Measurements from ENCODE around the gene UBR1.
"Not testable (repeated sequence)": the region's sequence is repeated elsewhere in the genome, so short reads cannot be mapped to it uniquely, and the experiment has no call there.

The UBR1 gene

GRCh38 chr15:43048935-43049334, 56.9 kb downstream of the UBR1 start:
- no peak for FAIRE-seq

- no peak for FAIRE-seq
Measured at GRCh38 chr15:43046484-43046883, 59.4 kb downstream of the UBR1 start.

DNA sequence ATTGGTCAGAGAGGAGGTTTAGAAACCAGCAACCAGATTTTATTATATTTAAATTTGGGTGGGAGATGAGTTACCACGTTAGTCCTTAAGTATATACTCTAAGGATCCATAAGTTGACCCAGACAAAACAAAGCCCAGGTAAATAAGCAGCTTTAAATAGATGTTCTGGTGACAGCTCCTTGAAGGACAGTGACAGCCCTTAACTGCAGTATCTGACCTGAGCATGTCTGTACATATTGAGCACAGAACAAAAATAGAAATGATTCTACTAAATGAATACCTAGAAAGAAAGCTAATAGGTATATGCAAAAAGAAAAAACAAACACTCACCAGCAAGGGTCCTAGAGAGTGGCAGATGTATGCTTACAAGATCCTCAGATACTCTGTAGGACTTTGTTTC, 63.0 kb downstream of the UBR1 start:
- no peak for FAIRE-seq

GRCh38 chr15:43041085-43041484, 64.8 kb downstream of the UBR1 start:
- not testable (repeated sequence) for FAIRE-seq

DNA sequence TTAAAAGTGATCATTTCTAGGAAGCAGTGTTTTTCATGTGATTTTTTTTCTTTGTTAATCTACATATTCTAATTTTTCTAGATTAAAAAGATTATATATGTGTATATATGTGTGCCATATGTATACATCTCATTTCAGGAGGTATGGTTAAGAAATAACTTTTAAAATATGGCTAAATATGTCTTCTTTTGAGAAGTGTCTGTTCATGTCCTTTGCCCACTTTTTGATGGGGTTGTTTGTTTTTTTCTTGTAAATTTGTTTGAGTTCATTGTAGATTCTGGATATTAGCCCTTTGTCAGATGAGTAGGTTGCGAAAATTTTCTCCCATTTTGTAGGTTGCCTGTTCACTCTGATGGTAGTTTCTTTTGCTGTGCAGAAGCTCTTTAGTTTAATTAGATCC, 70.6 kb downstream of the UBR1 start:
- not testable (repeated sequence) for FAIRE-seq

DNA sequence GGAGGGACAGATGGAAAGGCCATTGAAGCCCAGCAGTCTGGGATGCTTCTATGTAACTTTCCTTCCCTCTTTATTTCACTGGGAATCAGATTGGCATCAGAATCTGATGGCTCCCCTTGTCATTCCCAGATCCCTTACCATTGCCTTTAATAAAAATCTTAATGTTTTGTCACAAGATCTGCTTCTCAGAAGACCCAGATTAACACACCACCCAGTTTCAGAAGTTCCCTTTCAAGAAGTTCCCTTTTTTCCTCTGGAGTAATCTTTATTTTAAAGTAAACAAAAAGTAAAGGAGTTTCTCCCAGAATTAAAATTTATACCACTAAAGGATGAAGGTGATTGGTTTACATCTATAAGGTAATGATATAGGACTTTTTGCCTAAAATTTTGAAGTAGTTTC, 76.4 kb downstream of the UBR1 start:
- no peak for FAIRE-seq

GRCh38 chr15:43025150-43025549, 80.7 kb downstream of the UBR1 start:
- FAIRE-seq: no peak

GRCh38 chr15:43014671-43015070, 91.2 kb downstream of the UBR1 start:
- FAIRE-seq: not testable (repeated sequence)

GRCh38 chr15:43009206-43009605, 96.6 kb downstream of the UBR1 start:
- no peak for FAIRE-seq

GRCh38 chr15:43008150-43008549, 97.7 kb downstream of the UBR1 start:
- no peak for FAIRE-seq

DNA sequence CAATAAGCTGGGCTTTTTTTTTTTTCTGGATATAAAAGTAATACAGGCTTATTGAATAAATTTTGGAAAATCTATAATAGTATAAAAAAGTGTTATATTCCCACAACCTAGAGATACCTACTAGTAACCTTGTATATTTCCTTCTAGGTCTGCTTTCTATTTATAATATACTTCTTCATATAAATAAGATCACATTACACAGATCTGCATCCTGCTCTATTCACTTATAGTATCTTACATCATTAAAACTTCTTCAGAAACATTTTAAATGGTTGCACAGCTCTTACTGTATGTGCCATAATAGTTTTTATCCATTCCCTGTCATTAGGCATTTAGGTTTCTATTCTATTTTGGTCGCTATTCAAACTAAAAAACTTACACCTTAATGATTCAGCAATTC, 98.3 kb downstream of the UBR1 start:
- no peak for FAIRE-seq

DNA sequence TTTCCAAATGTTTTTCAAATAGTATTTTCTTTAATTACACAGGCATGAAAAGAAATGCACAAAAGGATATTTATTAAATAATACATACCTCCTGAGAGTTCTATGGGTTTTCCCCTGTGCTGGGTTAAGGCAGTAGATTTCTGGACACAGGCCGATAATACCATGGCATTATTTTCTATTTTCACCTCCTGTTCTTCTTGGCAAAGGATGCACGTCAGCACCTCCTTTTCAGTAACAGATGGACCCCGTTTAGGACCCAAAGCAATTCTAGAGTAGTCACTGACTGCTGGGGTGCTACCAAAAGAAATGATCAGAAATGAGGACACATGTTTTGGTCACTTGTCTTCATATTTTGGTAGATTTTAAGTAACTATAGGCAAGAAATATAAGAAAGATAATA, 98.8 kb downstream of the UBR1 start:
- no peak for FAIRE-seq

DNA sequence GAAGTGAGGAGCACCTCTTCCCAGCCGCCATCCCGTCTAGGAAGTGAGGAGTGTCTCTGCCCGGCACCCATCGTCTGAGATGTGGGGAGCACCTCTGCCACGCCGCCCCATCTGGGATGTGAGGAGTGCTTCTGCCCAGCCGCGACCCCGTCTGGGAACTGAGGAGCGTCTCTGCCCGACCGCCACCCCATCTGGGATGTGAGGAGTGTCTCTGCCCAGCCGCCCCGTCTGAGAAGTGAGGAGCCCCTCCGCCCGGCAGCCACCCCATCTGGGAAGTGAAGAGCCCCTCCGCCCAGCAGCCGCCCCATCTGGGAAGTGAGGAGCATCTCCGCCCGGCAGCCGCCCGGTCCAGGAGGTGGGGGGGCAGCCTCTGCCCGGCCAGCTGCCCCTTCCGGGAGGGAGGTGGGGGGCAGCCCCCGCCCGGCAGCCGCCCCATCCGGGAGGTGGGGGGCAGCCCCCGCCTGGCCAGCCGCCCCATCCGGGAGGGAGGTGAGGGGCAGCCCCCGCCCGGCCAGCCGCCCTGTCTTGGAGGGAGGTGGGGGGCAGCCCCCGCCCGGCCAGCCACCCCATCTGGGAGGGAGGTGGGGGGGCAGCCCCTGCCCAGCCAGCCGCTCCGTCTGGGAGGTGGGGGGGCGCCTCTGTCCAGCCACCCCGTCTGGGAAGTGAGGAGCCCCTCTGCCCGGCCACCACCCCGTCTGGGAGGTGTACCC, 100.8 kb downstream of the UBR1 start:
- not testable (repeated sequence) for FAIRE-seq

- FAIRE-seq: no peak
Measured at GRCh38 chr15:42999201-42999779, 106.5 kb downstream of the UBR1 start.

DNA sequence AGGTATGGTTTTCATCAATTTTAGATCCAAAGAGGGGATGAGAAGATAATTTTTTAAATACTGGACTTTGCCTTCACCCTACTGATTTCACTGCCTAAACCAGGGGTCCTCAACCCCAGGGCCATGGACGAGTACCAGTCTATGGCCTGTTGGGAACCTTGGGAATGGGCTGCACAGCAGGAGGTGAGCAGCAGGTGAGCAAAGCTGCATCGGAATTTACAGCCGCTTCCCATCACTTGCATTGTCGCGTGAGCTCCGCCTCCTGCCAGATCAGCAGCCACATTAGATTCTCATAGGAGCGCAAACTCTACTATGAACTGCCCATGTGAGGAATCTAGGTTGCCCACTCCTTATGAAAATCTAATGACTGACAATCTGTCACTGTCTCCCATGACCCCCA, 109.0 kb downstream of the UBR1 start:
- no peak for FAIRE-seq

DNA sequence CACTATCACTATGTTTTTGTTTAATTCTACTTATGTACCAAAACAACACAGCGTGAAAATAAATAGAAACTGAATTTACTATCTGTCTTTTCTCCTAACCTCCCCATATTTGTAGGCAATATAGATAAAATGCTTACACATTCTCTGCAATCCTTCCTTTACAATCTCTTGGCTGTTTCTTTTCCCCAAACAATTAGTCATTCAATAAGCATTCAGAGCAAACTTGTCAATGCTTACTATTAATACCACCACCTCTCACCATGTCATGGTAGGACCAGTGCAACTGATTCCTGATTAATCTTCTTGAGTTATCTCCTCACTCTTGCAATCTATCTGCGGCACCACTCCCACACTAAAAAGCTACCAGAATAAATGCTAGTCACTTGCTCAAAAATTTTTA, 111.3 kb downstream of the UBR1 start:
- FAIRE-seq: no peak

- FAIRE-seq: no peak
Measured at GRCh38 chr15:42992626-42993025, 113.2 kb downstream of the UBR1 start.

- FAIRE-seq: no peak
Measured at GRCh38 chr15:42986693-42987342, 119.0 kb downstream of the UBR1 start.

DNA sequence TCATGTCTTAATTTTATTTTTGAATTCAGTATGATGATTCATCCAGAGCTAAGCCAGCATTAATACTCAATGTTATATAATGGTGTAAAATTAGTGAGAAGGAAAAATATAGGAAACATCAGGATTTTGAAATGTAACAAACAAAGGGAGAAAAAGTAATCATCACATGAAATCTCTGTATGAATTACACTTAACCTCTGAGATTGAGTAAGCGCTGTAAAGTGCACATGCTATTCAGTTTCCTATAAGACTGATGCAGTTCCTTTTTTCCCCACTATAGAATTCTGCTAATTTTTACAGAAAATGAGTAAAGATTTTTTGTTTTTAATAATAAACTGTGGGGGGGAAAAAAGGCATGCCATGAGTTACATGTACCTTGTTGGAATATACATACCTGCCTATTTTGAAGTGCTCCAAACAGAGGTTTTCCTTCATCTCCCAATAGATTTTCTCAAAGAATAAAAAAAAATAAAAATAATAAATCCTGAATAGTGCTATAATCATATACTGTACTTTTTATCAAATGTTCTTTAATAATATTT, 121.3 kb downstream of the UBR1 start:
- FAIRE-seq: no peak

DNA sequence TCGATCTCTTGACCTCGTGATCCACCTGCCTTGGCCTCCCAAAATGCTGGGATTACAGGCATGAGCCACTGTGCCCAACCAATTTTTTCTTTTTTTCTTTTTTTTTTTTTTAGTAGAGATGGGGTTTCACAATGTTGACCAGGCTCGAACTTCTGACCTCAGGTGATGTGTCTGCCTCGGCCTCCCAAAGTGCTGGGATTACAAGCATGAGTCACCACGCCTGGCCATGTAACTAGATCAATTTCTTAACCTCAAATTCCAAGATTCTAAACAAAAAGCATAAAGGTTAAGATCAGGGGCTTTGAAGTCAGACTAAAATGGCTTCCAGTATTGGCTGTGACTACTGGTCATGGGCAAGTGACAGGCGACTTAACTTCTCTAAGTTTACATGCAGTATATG, 126.7 kb downstream of the UBR1 start:
- FAIRE-seq: not testable (repeated sequence)

DNA sequence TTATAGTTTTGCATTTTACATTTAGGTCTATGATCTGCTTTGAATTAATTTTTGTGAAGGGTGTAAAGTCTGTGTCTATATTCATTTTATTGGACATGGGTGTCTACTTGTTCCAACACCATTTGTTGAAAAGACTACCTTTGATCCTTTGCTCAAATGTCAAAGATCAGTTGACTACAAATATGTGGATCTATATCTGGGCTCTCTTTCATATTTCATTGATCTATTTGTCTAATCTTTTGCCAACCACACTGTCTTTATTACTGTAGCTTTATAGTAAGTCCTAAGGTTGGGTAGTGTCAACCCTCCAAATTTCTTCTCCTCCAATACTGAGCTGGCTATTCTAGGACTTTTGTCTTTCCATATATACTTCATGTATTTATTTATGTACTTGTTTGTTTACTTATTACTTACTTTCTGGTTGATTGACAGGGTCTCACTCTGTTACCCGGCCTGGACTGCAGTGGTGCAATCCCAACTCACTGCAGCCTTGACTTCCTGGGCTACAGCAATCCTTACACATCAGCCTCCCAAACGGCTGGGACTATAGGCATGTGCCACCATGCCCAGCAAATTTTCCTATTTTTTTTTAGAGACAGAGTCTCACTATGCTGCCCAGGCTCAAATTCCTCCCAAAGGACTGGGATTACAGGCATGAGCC, 131.5 kb downstream of the UBR1 start:
- FAIRE-seq: no peak

GRCh38 chr15:42973114-42973513, 132.7 kb downstream of the UBR1 start:
- FAIRE-seq: no peak

DNA sequence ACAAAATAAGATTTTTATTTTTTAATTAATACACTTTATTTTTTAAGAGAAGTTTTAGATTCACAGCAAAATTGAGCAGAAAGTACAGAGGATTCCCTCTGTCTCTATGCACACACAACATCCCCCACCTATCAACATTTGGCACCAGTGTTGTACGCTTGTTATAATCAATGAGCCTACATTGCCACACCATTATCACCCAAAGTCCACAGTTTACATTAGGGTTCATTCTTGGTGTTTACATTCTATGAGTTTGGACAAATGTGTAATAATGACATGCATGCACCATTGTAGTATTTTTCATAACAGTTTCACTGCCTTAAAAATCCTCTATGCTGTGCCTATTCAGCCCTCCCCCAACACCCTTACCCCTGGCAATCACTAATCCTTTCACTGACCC, 134.0 kb downstream of the UBR1 start:
- FAIRE-seq: no peak

Data from endometrium (tissue), 2 donors.